HT1080 (cell line): Measurements from ENCODE around the gene FKBP7. TPM values are rescaled to one million over a fixed set of nuclear protein-coding genes. Genes with fewer than 3 reads are reported as not detected.

Experiments used
- total RNA-seq: library from RNA; depleted of rRNA; stranded (reverse); fragments of >200 nt; shearing (Covaris generic); gene quantifications from 2 replicates; pipeline ENCODE4 v1.2.3, GENCODE V29; 2014; rRNA removed

FKBP7 gene
- total RNA-seq, 1 experiment from 2014 or later, result 22.2 TPM

Other genes with a start within 250 kb of the FKBP7 start
- 47.4 and 94.2 TPM in 2 replicates for gene PRKRA, start 27.4 kb downstream of the FKBP7 start, total RNA-seq
- 0.39 and 0.47 TPM in 2 replicates for gene PJVK, start 27.2 kb downstream of the FKBP7 start, total RNA-seq
- gene PLEKHA3, start 1.9 kb upstream of the FKBP7 start, total RNA-seq, result 14.1 and 23.1 TPM in 2 replicates